Vagina (tissue), 2 donors: Measurements from ENCODE around the gene RAB3IP. TPM values are rescaled to one million over a fixed set of nuclear protein-coding genes. Genes with fewer than 3 reads are reported as not detected.

Experiments used
- DNase-seq, 2 donors: peaks; one replicate each; pipeline ENCODE4 v3.0.0-alpha.2; 2017; ENCODE audit errors: extremely low spot score in 2 of 2
- H3K27ac ChIP-seq: fragments of 200-600 bp; sonication (generic); one replicate; pipeline ENCODE4 v1.5.1; 2019
- H3K27me3 ChIP-seq: fragments of 200-600 bp; sonication (generic); one replicate; pipeline ENCODE4 v1.5.1; 2019
- H3K36me3 ChIP-seq, 2 donors: fragments of 200-600 bp; sonication (generic); one replicate each; pipeline ENCODE4 v1.5.1; 2017 to 2019
- H3K4me1 ChIP-seq: fragments of 200-600 bp; sonication (generic); one replicate; pipeline ENCODE4 v1.5.1; 2019
- H3K4me3 ChIP-seq, 2 donors: fragments of 200-600 bp; sonication (generic); 1 replicate in 1 of 2; 2 replicates in 1 of 2; pipeline ENCODE4 v1.5.1; 2016 to 2019
- H3K9me3 ChIP-seq: fragments of 200-600 bp; sonication (generic); one replicate; pipeline ENCODE4 v1.5.1; 2019
- CTCF ChIP-seq, 3 experiments: fragments of 450-650 bp in 2 of 3; fragments of 200-600 bp in 1 of 3; sonication (generic) in 1 of 3; IDR thresholded peaks; one replicate each; pipeline ENCODE4 v1.5.1; 2017 to 2019; ENCODE audit warnings: antibody characterized with exemption in 3 of 3, mild to moderate bottlenecking in 2 of 3, moderate library complexity in 2 of 3
- POLR2A ChIP-seq, 2 donors: fragments of 450-650 bp; IDR thresholded peaks; one replicate each; pipeline ENCODE4 v1.6.1; 2017; ENCODE audit warnings: antibody characterized with exemption in 2 of 2, mild to moderate bottlenecking in 2 of 2, moderate library complexity in 2 of 2
- POLR2AphosphoS5 ChIP-seq, 2 donors: sonication (generic); formaldehyde crosslinking; IDR thresholded peaks; one replicate each; pipeline ENCODE4 v1.9.0; 2017; ENCODE audit warnings: antibody characterized with exemption in 2 of 2, mild to moderate bottlenecking in 2 of 2, low read depth in 1 of 2; ENCODE audit not compliant: insufficient read depth in 1 of 2
- intact Hi-C: fragments of 100-400 bp; cut with DNase I; formaldehyde crosslinking; loops from one replicate; pipeline ENCODE4 v1.15.1; 2023
- total RNA-seq: library from RNA; depleted of rRNA; stranded (reverse); fragments of >200 nt; gene quantifications from one replicate; pipeline ENCODE4 v1.2.3, GENCODE V29; 2016

RAB3IP gene
- 7.9 TPM for total RNA-seq

GRCh38 chr12:69738351-69739286 is at the start of gene RAB3IP:
TSS of gene RAB3IP (plus strand) at chr12:69738860. CDS start at chr12:69755409, 16,549 bp downstream.
- intact Hi-C loops, result no loop called here
- peak within 1 kb of the TSS; percentile 69 to 97 for H3K4me3 ChIP-seq
- TF ChIP-seq POLR2AphosphoS5 (IDR thresholded peaks at IDR 0.05; ENCODE audit: insufficient read depth in 1 of 2, low read depth in 1 of 2), result peak in 1 of 2 donors; percentile 22
- TF ChIP-seq POLR2A (IDR thresholded peaks at IDR 0.05), result no peak
- peak in 2 of 3 experiments; percentile 27 to 63 for TF ChIP-seq CTCF (IDR thresholded peaks at IDR 0.05)
- H3K9me3 ChIP-seq, result no peaks in the 10 kb centered on the region
- peaks cover 11% of the 10 kb centered on the region for H3K4me1 ChIP-seq
- no peaks in the 10 kb centered on the region for H3K36me3 ChIP-seq
- no peak for DNase-seq
- H3K27me3 ChIP-seq, result no peaks in the 10 kb centered on the region
- peak within 1 kb of the TSS; percentile 66 for H3K27ac ChIP-seq

- no peaks in the 10 kb centered on the region for H3K9me3 ChIP-seq
- H3K4me1 ChIP-seq, result peaks cover 8% of the 10 kb centered on the region
- no peak overlapping the region for H3K27ac ChIP-seq
- no peak overlapping the region for H3K4me3 ChIP-seq
- no peak for DNase-seq
- H3K36me3 ChIP-seq, result no peaks in the 10 kb centered on the region
- no peak for TF ChIP-seq POLR2A (IDR thresholded peaks at IDR 0.05)
- TF ChIP-seq POLR2AphosphoS5 (IDR thresholded peaks at IDR 0.05; ENCODE audit: insufficient read depth in 1 of 2, low read depth in 1 of 2), result no peak
- TF ChIP-seq CTCF (IDR thresholded peaks at IDR 0.05), result no peak
- intact Hi-C loops, result no loop called here
- H3K27me3 ChIP-seq, result no peaks in the 10 kb centered on the region
These were observed 49.0 kb upstream of the RAB3IP start for GRCh38 chr12:69689638-69690037.

- Histone ChIP-seq H3K4me1 (peaks cover 2% of the 10 kb centered on the region), H3K27ac (no peak overlapping the region), H3K9me3 (no peaks in the 10 kb centered on the region), H3K4me3 (no peak overlapping the region), H3K36me3 (no peaks in the 10 kb centered on the region), H3K27me3 (no peaks in the 10 kb centered on the region)
- intact Hi-C loops, result no loop called here
- TF ChIP-seq CTCF (IDR thresholded peaks at IDR 0.05), result no peak
- no peak for TF ChIP-seq POLR2A (IDR thresholded peaks at IDR 0.05)
- TF ChIP-seq POLR2AphosphoS5 (IDR thresholded peaks at IDR 0.05; ENCODE audit: insufficient read depth in 1 of 2, low read depth in 1 of 2), result no peak
- no peak for DNase-seq
These were observed 44.5 kb upstream of the RAB3IP start for GRCh38 chr12:69694123-69694522.

- DNase-seq, result no peak
- Histone ChIP-seq H3K27ac (no peak overlapping the region), H3K36me3 (no peaks in the 10 kb centered on the region), H3K4me3 (no peak overlapping the region), H3K9me3 (no peaks in the 10 kb centered on the region), H3K4me1 (no peaks in the 10 kb centered on the region), H3K27me3 (no peaks in the 10 kb centered on the region)
- no peak for TF ChIP-seq CTCF (IDR thresholded peaks at IDR 0.05)
- intact Hi-C loops, result no loop called here
These were observed 40.6 kb upstream of the RAB3IP start for GRCh38 chr12:69698054-69698453.
